ENCODE data around the gene SLAIN2.
"Not testable (repeated sequence)": the region's sequence is repeated elsewhere in the genome, so short reads cannot be mapped to it uniquely, and the experiment has no call there.

SLAIN2 gene
- total RNA-seq: 80.3 to 93.9 (median 86.9) reads per million in 3 donors

DNA sequence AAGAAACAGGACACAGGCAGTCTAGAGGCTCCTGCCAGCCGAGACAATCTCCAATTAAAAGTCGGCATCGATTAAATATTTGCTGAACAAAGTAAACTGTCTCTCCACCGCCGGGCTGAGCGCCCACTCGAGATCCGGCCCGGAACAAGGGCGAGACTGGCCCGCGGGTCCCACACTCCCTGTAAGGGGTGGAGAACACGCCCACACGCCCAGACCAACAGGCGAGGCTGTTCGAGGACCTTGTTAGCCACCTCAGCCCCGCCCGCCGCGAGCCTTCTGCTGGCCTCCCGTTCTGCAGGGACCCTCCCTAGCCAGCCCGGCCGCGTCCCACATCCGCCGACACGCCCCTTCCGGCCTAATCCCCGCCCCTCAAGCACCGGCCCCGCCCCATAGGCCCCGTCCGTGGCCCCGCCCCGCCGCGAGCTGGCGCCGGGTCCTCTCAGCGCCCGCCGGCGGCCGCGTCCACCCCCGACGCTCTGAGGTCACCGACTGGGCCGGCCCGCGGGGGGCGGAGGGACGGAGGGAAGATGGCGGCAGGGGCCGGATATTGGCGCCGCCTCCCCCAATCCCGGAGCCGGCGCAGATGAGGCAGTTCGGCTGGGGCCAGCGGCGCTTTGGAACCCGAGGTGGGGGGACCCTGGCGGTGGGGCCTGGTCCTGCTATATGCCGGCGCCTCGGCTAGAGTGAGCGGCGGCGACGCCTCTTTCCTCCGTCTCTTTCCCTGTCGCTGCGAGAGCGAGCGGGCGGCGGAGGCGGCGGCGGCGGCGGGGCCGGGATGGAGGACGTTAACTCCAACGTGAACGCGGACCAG, at the start of gene SLAIN2:
SLAIN2 (plus strand) TSS at position 565 of the 811 bp plus-strand sequence; CDS start at position 776, 211 bp downstream.
- Histone ChIP-seq H3K36me3 (ENCODE audit: control insufficient read depth, insufficient read depth, low read length) (no peaks in the 10 kb centered on the region), H3K4me1 (ENCODE audit: control insufficient read depth, insufficient read depth, low read length, poor library complexity, severe bottlenecking) (peaks cover 9% of the 10 kb centered on the region), H3K9me3 (ENCODE audit: control insufficient read depth, low read length) (no peaks in the 10 kb centered on the region), H3K4me3 (ENCODE audit: insufficient read depth, low read depth, low read length, poor library complexity, severe bottlenecking) (peak within 1 kb of the TSS; percentile 87), H3K27me3 (replicated peaks; ENCODE audit: control insufficient read depth, insufficient read depth, low read length, poor library complexity, severe bottlenecking) (no peaks in the 10 kb centered on the region), H3K27ac (ENCODE audit: insufficient read depth, low read length, poor library complexity, severe bottlenecking) (peak within 1 kb of the TSS; percentile 88)
- peak; percentile 96 to 98 (median 97) for DNase-seq

- not testable (repeated sequence) for H3K4me1 ChIP-seq (ENCODE audit: control insufficient read depth, insufficient read depth, low read length, poor library complexity, severe bottlenecking); H3K36me3 ChIP-seq (ENCODE audit: control insufficient read depth, insufficient read depth, low read length); H3K9me3 ChIP-seq (ENCODE audit: control insufficient read depth, low read length); DNase-seq; H3K27me3 ChIP-seq (replicated peaks; ENCODE audit: control insufficient read depth, insufficient read depth, low read length, poor library complexity, severe bottlenecking); H3K4me3 ChIP-seq (ENCODE audit: insufficient read depth, low read depth, low read length, poor library complexity, severe bottlenecking); H3K27ac ChIP-seq (ENCODE audit: insufficient read depth, low read length, poor library complexity, severe bottlenecking)
Observed at GRCh38 chr4:48292218-48292790, 49.0 kb upstream of the SLAIN2 start.

- Histone ChIP-seq H3K9me3 (ENCODE audit: control insufficient read depth, low read length) (no peaks in the 10 kb centered on the region), H3K27ac (ENCODE audit: insufficient read depth, low read length, poor library complexity, severe bottlenecking) (no peak overlapping the region), H3K27me3 (replicated peaks; ENCODE audit: control insufficient read depth, insufficient read depth, low read length, poor library complexity, severe bottlenecking) (no peaks in the 10 kb centered on the region), H3K36me3 (ENCODE audit: control insufficient read depth, insufficient read depth, low read length) (no peaks in the 10 kb centered on the region), H3K4me1 (ENCODE audit: control insufficient read depth, insufficient read depth, low read length, poor library complexity, severe bottlenecking) (peaks cover 3% of the 10 kb centered on the region), H3K4me3 (ENCODE audit: insufficient read depth, low read depth, low read length, poor library complexity, severe bottlenecking) (no peak overlapping the region)
- no peak for DNase-seq
Observed at GRCh38 chr4:48295116-48295515, 46.2 kb upstream of the SLAIN2 start.

GRCh38 chr4:48296365-48296764, 45.0 kb upstream of the SLAIN2 start:
- Histone ChIP-seq H3K27ac (ENCODE audit: insufficient read depth, low read length, poor library complexity, severe bottlenecking) (no peak overlapping the region), H3K27me3 (replicated peaks; ENCODE audit: control insufficient read depth, insufficient read depth, low read length, poor library complexity, severe bottlenecking) (no peaks in the 10 kb centered on the region), H3K4me1 (ENCODE audit: control insufficient read depth, insufficient read depth, low read length, poor library complexity, severe bottlenecking) (peaks cover 3% of the 10 kb centered on the region), H3K9me3 (ENCODE audit: control insufficient read depth, low read length) (no peaks in the 10 kb centered on the region), H3K4me3 (ENCODE audit: insufficient read depth, low read depth, low read length, poor library complexity, severe bottlenecking) (no peak overlapping the region), H3K36me3 (ENCODE audit: control insufficient read depth, insufficient read depth, low read length) (no peaks in the 10 kb centered on the region)
- no peak for DNase-seq

GRCh38 chr4:48297256-48297846, 44.0 kb upstream of the SLAIN2 start:
- Histone ChIP-seq H3K27ac (ENCODE audit: insufficient read depth, low read length, poor library complexity, severe bottlenecking) (no peak overlapping the region), H3K4me3 (ENCODE audit: insufficient read depth, low read depth, low read length, poor library complexity, severe bottlenecking) (no peak overlapping the region), H3K9me3 (ENCODE audit: control insufficient read depth, low read length) (no peaks in the 10 kb centered on the region), H3K36me3 (ENCODE audit: control insufficient read depth, insufficient read depth, low read length) (no peaks in the 10 kb centered on the region), H3K4me1 (ENCODE audit: control insufficient read depth, insufficient read depth, low read length, poor library complexity, severe bottlenecking) (peaks cover 3% of the 10 kb centered on the region), H3K27me3 (replicated peaks; ENCODE audit: control insufficient read depth, insufficient read depth, low read length, poor library complexity, severe bottlenecking) (no peaks in the 10 kb centered on the region)
- DNase-seq: no peak

DNA sequence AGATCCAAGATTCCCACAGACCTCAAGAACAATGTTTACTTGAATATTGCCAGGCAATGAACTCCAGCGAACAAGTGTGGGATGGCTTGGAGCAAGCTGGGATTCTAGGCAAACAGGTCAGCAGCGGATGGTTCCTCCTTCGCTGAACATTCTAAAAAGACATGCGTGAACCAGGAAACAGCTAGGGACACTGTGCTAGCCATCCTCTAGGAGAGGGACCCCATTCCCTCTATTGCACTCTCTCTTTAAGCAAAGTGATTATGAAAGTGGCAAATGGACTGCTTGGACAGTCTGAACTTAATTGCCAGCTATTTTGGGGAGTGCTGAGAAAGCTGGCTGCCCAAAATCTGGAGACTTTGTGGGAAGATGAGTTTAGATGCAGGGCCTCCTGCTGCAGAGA, 41.8 kb upstream of the SLAIN2 start:
- DNase-seq: no peak
- H3K36me3 ChIP-seq (ENCODE audit: control insufficient read depth, insufficient read depth, low read length): no peaks in the 10 kb centered on the region
- no peak overlapping the region for H3K27ac ChIP-seq (ENCODE audit: insufficient read depth, low read length, poor library complexity, severe bottlenecking)
- H3K27me3 ChIP-seq (replicated peaks; ENCODE audit: control insufficient read depth, insufficient read depth, low read length, poor library complexity, severe bottlenecking): no peaks in the 10 kb centered on the region
- no peaks in the 10 kb centered on the region for H3K9me3 ChIP-seq (ENCODE audit: control insufficient read depth, low read length)
- no peak overlapping the region for H3K4me3 ChIP-seq (ENCODE audit: insufficient read depth, low read depth, low read length, poor library complexity, severe bottlenecking)
- peaks cover 3% of the 10 kb centered on the region for H3K4me1 ChIP-seq (ENCODE audit: control insufficient read depth, insufficient read depth, low read length, poor library complexity, severe bottlenecking)

DNA sequence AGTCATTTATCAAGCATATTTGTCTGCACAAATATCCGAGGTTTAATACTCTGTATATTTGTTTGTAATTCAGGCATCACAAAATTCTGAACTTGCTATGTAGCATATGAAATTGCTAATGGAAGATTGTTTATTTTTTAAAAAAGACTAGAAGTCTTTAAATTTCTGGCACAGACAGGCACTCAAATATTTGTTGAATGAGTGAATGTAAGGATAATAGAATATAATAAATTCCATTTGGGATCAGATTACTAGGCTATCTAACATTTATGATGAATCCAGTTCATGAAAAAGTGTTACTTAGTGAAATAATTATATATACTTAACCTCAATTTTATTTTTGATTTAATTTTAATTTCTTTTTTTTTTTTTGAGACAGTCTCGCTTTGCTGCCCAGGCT, 41.3 kb upstream of the SLAIN2 start:
- no peak overlapping the region for H3K27ac ChIP-seq (ENCODE audit: insufficient read depth, low read length, poor library complexity, severe bottlenecking)
- no peak overlapping the region for H3K4me3 ChIP-seq (ENCODE audit: insufficient read depth, low read depth, low read length, poor library complexity, severe bottlenecking)
- no peaks in the 10 kb centered on the region for H3K27me3 ChIP-seq (replicated peaks; ENCODE audit: control insufficient read depth, insufficient read depth, low read length, poor library complexity, severe bottlenecking)
- H3K9me3 ChIP-seq (ENCODE audit: control insufficient read depth, low read length): no peaks in the 10 kb centered on the region
- no peaks in the 10 kb centered on the region for H3K36me3 ChIP-seq (ENCODE audit: control insufficient read depth, insufficient read depth, low read length)
- no peak for DNase-seq
- H3K4me1 ChIP-seq (ENCODE audit: control insufficient read depth, insufficient read depth, low read length, poor library complexity, severe bottlenecking): peaks cover 3% of the 10 kb centered on the region

DNA sequence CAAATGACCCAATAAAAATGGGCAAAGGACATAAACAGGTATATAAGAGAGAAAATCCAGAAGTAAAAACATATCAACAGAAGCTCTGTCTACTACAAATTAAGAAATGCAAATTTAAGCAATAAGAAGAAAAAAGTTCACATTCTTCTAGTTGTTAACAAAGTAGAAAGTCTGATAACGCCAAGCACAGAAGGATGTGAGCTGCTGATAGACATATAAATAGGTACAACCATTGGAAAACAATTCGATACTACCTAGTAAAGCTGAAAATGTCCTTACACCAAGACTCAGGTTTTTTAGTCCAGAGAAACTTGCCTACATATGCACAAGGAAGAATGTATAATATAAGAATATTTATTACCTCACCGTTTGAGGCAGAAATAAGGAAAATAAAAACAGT, 35.8 kb upstream of the SLAIN2 start:
- no peaks in the 10 kb centered on the region for H3K9me3 ChIP-seq (ENCODE audit: control insufficient read depth, low read length)
- no peaks in the 10 kb centered on the region for H3K4me1 ChIP-seq (ENCODE audit: control insufficient read depth, insufficient read depth, low read length, poor library complexity, severe bottlenecking)
- H3K36me3 ChIP-seq (ENCODE audit: control insufficient read depth, insufficient read depth, low read length): no peaks in the 10 kb centered on the region
- DNase-seq: no peak
- H3K27me3 ChIP-seq (replicated peaks; ENCODE audit: control insufficient read depth, insufficient read depth, low read length, poor library complexity, severe bottlenecking): no peaks in the 10 kb centered on the region
- H3K4me3 ChIP-seq (ENCODE audit: insufficient read depth, low read depth, low read length, poor library complexity, severe bottlenecking): no peak overlapping the region
- no peak overlapping the region for H3K27ac ChIP-seq (ENCODE audit: insufficient read depth, low read length, poor library complexity, severe bottlenecking)

DNA sequence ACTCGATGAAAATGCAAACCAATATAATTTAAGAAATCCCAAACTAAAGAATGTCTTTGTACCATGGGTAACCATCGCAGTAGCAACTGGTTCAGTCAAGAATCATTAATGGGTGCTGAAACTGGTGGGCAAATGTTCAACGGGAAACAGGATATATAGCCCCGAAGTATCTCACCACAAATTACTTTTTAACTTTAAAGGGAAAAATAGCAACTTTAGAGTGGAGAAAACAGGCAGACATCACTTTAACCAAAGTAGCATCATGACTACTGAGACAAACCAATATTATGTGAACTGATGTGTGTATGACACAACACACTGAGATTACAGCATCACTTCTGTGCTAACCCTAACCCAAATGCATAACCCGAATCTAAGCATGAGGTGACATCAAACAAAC, 33.8 kb upstream of the SLAIN2 start:
- Histone ChIP-seq H3K27ac (ENCODE audit: insufficient read depth, low read length, poor library complexity, severe bottlenecking) (no peak overlapping the region), H3K36me3 (ENCODE audit: control insufficient read depth, insufficient read depth, low read length) (no peaks in the 10 kb centered on the region), H3K9me3 (ENCODE audit: control insufficient read depth, low read length) (no peaks in the 10 kb centered on the region), H3K4me3 (ENCODE audit: insufficient read depth, low read depth, low read length, poor library complexity, severe bottlenecking) (no peak overlapping the region), H3K27me3 (replicated peaks; ENCODE audit: control insufficient read depth, insufficient read depth, low read length, poor library complexity, severe bottlenecking) (no peaks in the 10 kb centered on the region), H3K4me1 (ENCODE audit: control insufficient read depth, insufficient read depth, low read length, poor library complexity, severe bottlenecking) (no peaks in the 10 kb centered on the region)
- no peak for DNase-seq

DNA sequence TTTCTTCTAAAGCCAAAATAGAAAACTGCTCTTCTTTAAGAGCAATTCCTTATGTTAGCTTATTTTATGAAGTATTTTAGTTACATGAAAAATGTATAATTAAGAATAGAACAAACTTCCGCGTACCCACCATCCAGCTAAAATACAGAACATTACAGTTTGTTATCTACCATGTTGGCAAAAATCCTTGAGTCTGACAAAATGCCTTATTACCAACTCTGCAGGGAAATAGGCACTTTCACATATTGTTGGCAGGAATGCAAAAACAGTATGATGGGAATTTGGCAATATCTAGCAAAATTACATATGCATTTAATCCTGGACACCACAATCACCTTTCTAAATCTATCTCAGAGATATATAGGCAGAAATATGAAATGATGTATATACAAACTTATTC, 32.4 kb upstream of the SLAIN2 start:
- Histone ChIP-seq H3K4me3 (ENCODE audit: insufficient read depth, low read depth, low read length, poor library complexity, severe bottlenecking) (no peak overlapping the region), H3K36me3 (ENCODE audit: control insufficient read depth, insufficient read depth, low read length) (no peaks in the 10 kb centered on the region), H3K9me3 (ENCODE audit: control insufficient read depth, low read length) (no peaks in the 10 kb centered on the region), H3K4me1 (ENCODE audit: control insufficient read depth, insufficient read depth, low read length, poor library complexity, severe bottlenecking) (no peaks in the 10 kb centered on the region), H3K27ac (ENCODE audit: insufficient read depth, low read length, poor library complexity, severe bottlenecking) (no peak overlapping the region), H3K27me3 (replicated peaks; ENCODE audit: control insufficient read depth, insufficient read depth, low read length, poor library complexity, severe bottlenecking) (no peaks in the 10 kb centered on the region)
- DNase-seq: no peak
